Measurements from ENCODE around the gene CHCHD4.

CHCHD4 gene

GRCh38 chr3:14148041-14148985 lies 23.6 kb upstream of the CHCHD4 start:
- no peak for DNase-seq

- DNase-seq: no peak
Observed at GRCh38 chr3:14147617-14148016, 22.9 kb upstream of the CHCHD4 start.

- DNase-seq: no peak
Observed at GRCh38 chr3:14147066-14147435, 22.4 kb upstream of the CHCHD4 start.

GRCh38 chr3:14146381-14147065 lies 21.9 kb upstream of the CHCHD4 start:
- no peak for DNase-seq

- no peak for DNase-seq
Observed at GRCh38 chr3:14145670-14146380, 21.2 kb upstream of the CHCHD4 start.

GRCh38 chr3:14145236-14145635 lies 20.6 kb upstream of the CHCHD4 start:
- DNase-seq: no peak

GRCh38 chr3:14144423-14145075 lies 19.9 kb upstream of the CHCHD4 start:
- peak; percentile 76 for DNase-seq

- no peak for DNase-seq
Observed at GRCh38 chr3:14143271-14144225, 18.9 kb upstream of the CHCHD4 start.

GRCh38 chr3:14142567-14143270 lies 18.0 kb upstream of the CHCHD4 start:
- DNase-seq: peak; percentile 64

GRCh38 chr3:14141602-14142341 lies 17.1 kb upstream of the CHCHD4 start:
- peak; percentile 15 for DNase-seq

- DNase-seq: no peak
Observed at GRCh38 chr3:14141144-14141543, 16.5 kb upstream of the CHCHD4 start.

- DNase-seq: no peak
Observed at GRCh38 chr3:14140668-14141067, 16.0 kb upstream of the CHCHD4 start.

- no peak for DNase-seq
Observed at GRCh38 chr3:14139771-14140170, 15.1 kb upstream of the CHCHD4 start.

GRCh38 chr3:14138878-14139655 lies 14.4 kb upstream of the CHCHD4 start:
- no peak for DNase-seq

- no peak for DNase-seq
Observed at GRCh38 chr3:14138109-14138877, 13.6 kb upstream of the CHCHD4 start.

- DNase-seq: no peak
Observed at GRCh38 chr3:14137445-14137844, 12.8 kb upstream of the CHCHD4 start.

- no peak for DNase-seq
Observed at GRCh38 chr3:14137004-14137403, 12.3 kb upstream of the CHCHD4 start.

- no peak for DNase-seq
Observed at GRCh38 chr3:14135581-14135980, 10.9 kb upstream of the CHCHD4 start.

GRCh38 chr3:14134291-14134690 lies 9.6 kb upstream of the CHCHD4 start:
- DNase-seq: no peak
